SW480 (cell line): ENCODE data around the gene EFHC1.

Source experiments
- DNase-seq: peaks from one replicate; pipeline ENCODE4 v3.0.0-alpha.2; 2016; ENCODE audit warnings: low spot score

The EFHC1 gene

GRCh38 chr6:52539607-52540006 is 119.5 kb downstream of the EFHC1 start:
- no peak for DNase-seq

GRCh38 chr6:52540286-52540902 is 120.3 kb downstream of the EFHC1 start:
- no peak for DNase-seq

GRCh38 chr6:52541135-52541534 is 121.0 kb downstream of the EFHC1 start:
- DNase-seq, result no peak

- no peak for DNase-seq
Observed at GRCh38 chr6:52543262-52543661, 123.1 kb downstream of the EFHC1 start.

GRCh38 chr6:52543729-52544601 is 123.8 kb downstream of the EFHC1 start:
- peak; percentile 22 for DNase-seq

- DNase-seq, result no peak
Observed at GRCh38 chr6:52544602-52545405, 124.7 kb downstream of the EFHC1 start.

GRCh38 chr6:52545406-52546119 is 125.4 kb downstream of the EFHC1 start:
- DNase-seq, result no peak

- no peak for DNase-seq
Observed at GRCh38 chr6:52546192-52546591, 126.0 kb downstream of the EFHC1 start.

- no peak for DNase-seq
Observed at GRCh38 chr6:52546678-52547077, 126.5 kb downstream of the EFHC1 start.

- no peak for DNase-seq
Observed at GRCh38 chr6:52547647-52548352, 127.7 kb downstream of the EFHC1 start.

GRCh38 chr6:52548353-52548713 is 128.2 kb downstream of the EFHC1 start:
- DNase-seq, result no peak

GRCh38 chr6:52548999-52549398 is 128.9 kb downstream of the EFHC1 start:
- DNase-seq, result no peak

GRCh38 chr6:52549428-52549827 is 129.3 kb downstream of the EFHC1 start:
- no peak for DNase-seq

GRCh38 chr6:52550014-52550575 is 130.0 kb downstream of the EFHC1 start:
- DNase-seq, result no peak

- DNase-seq, result no peak
Observed at GRCh38 chr6:52550870-52551269, 130.7 kb downstream of the EFHC1 start.

GRCh38 chr6:52551483-52552277 is 131.5 kb downstream of the EFHC1 start:
- DNase-seq, result no peak

GRCh38 chr6:52552278-52552643 is 132.1 kb downstream of the EFHC1 start:
- no peak for DNase-seq

- DNase-seq, result no peak
Observed at GRCh38 chr6:52553158-52553557, 133.0 kb downstream of the EFHC1 start.

- no peak for DNase-seq
Observed at GRCh38 chr6:52553719-52554118, 133.6 kb downstream of the EFHC1 start.

- no peak for DNase-seq
Observed at GRCh38 chr6:52554684-52555280, 134.6 kb downstream of the EFHC1 start.
